GM19455 (cell line): ENCODE measurements around the gene SLC17A3.

Source experiments
- ATAC-seq: cut with Tn5 transposase; IDR thresholded peaks from one replicate; pipeline ENCODE4 v1.9.1; 2021; ENCODE audit not compliant: unreplicated experiment

Gene SLC17A3

DNA sequence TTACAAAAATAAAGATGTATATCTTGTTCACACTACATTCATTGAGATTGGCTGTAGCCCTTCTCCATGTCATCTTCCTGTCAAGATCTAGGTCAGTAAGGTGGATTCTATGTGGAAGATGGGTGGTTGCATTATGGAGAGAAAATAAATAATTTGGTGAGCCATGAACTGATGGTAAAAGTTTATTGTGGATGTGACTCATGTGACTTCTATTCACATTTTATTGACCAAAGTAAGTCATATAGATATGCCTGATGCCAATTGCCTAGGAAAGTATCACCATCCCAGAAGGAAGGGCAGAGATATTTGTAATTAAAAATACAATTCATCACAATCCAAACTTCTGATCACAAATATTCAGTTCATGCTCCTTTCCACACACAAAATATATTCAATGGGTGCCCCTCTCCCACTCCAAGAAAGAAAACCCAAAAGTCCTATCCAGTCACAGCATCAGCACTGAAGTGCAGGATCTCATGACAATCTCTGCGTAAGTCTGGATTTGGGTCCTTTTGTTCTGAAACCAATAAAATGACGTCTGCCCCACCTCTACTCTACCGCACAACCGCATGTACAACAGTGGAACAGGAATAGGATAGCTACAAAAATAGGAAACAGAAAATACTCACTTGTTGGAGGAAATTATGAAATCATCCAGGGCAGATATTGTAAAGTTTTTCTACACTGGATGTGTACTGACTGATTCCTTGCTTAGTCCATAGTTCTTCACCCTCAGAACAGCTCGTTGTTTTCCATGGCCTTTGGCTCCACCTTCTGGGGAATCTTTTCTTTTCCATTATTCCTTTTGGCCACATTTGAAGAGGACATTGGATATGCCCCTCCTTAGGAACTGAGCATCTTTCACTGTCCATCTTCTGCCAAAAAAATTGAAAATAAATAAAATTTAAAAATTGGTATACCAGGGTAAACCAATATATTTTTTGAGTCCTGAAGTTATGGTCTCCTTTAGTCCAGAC is 16.1 kb upstream of the SLC17A3 start:
- no peak for ATAC-seq

DNA sequence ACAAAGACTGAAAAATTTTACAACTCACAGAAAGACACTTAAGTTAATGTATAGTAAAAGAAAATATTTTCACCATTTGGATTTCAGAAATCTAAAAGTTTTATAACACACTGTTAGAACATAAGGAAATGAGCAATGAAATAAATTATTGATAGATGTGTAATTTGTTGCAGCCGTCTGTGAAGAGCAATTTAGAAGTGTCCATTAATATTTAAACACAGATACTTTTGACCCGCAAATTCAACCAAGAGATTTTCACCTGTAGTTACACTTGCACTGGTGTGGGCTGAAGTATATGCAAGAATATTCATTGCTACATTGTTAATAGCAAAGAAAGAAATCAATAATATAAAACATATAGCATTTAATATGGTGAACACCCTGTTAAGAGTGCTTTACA is 14.6 kb upstream of the SLC17A3 start:
- no peak for ATAC-seq

DNA sequence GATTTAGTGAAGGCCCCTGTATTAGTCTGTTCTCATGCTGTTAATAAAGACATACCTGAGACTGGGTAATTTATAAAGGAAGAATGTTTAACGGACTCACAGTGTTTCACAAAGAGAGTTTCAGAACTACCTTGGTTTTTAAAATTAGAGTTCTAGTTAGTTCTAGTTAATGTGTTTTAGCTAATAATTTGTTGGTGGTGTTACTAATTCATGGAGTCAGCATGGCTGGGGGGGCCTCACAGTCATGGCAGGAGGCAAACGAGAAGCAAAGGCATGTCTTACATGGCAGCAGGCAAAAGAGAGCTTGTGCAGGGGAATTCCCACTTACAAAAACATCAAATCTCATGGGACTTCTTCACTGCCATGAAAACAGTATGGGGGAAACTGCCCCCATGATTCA is 12.0 kb upstream of the SLC17A3 start:
- no peak for ATAC-seq

DNA sequence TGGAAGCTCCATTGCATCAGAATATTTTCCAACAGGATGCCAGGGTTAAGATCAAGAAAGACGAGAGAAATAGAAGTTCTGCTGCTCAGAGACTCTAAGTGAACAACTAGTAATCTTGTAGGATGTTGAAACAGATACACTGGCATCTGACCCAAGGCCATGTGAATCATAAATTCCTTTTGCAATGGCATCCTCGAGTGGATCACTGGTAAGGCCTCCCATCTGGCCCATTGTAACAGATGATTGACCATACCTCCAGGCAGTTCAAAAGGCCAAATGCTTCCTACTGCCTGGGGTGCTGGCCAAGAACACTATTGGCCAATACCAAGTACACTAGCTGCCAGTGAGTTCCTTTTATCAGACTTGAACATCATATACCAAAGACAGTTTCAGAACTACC is 9.9 kb upstream of the SLC17A3 start:
- no peak for ATAC-seq

DNA sequence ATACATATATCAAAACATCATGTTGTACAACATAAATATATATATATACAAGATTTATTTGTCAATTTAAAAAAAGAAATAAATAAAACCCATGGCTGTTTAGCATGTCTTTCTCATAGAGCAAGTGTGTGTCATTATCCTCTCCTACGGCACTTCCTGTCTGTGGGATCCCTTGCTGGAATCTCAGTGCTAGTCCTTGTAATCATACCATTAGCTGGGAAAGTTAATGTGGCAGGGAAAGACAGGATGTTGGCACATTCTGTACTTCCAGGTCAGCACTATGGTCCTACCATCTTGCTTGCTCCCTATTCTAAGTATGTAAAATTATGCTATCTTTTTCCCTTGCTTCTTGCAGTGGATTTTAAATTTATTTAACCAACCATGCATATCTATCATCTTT is 9.5 kb upstream of the SLC17A3 start:
- no peak for ATAC-seq

DNA sequence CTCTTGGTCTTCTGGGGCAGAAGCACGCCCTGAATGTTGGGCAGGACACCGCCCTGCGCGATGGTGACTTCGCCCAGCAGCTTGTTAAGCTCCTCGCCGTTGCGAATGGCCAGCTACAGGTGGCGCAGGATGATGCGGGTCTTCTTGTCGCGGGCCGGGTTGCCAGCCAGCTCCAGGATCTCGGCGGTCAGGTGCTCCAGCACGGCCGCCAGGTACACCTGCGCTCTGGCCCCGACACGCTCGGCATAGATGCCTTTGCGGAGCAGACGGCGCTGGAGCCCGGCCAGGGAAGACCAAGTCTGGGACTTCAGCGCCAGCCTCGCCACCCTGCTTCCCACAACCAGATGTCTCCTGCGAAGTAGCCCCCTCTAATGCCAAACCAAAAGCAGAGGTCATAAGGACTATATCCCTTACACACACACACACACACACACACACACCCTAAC is 8.0 kb upstream of the SLC17A3 start:
- ATAC-seq = no peak

DNA sequence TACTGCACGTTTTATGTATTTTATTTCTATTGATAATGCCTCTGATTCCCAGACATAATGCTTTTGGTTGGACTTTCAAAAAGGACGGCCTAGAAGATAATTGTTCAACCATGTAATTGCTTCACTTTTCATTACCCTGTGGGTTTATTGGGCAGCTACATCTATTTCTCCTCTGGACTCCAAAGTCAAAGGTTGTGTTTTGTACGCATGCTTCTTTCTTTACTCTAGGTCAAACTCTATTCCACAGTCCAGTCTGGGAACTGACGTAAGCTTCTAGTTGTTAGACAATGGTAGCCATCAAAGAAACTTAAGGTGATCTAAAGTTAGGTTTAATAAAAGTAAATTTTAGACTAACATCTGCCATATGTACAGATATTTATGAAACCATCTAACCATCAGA is 6.6 kb upstream of the SLC17A3 start:
- no peak for ATAC-seq

DNA sequence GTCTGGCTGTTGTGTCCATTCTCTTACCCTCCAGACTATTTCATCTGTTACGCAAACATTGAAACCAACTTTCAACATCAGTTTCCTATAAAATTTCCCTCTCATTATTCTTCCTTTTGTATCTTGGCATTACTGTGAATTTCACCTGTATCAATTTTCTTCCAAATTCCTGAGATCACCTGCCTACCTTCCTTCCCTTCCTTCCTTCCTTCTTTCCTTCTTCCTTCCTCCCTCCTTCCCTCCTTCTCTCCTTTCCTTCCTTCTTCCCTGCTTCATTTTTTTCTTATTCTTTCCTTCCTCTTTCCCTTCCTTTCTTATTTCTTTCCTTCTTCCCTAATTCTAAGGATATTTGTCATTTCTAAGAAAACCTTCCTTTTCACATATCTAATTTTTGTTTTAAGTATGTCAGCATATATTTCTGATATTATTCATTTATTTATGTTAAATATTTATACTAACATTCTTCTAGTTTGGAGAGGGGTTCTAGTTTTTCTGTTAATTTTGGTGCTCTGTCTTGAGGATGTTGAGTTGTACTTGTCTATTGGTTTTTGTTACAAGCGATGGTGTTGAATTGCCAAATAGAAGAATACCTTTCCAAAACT is 4.8 kb upstream of the SLC17A3 start:
- ATAC-seq = no peak

DNA sequence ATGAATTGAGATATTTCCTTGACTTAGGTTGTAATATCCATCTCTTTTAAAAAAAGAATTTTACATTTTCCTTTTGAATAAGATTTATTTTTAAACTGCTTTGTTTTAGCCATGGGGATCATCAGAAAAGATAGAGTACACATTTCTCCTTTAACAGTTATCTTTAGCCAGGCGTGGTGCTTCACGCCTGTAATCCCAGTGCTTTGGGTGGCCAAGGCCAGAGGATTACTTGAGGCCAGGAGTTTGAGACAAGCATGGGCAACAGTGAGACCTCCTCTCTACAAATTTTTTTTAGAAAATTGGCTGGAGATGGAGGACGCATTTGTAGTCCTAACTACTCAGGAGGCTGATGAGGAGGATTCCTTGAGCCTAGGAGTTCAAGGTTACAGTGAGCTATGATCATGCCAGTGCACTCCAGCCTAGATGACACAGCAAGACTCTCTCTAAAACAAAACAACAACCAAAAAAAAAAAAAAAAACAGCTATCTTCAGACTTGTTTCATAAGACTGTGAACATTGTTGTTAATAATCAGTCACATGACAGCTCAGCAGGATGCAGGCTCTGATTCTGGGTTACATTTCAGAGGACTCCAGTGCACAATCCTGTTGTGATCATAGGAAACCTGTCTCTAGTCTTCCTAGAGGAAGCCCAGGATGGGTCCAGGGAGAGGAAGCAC is 2.0 kb upstream of the SLC17A3 start:
- no peak for ATAC-seq

DNA sequence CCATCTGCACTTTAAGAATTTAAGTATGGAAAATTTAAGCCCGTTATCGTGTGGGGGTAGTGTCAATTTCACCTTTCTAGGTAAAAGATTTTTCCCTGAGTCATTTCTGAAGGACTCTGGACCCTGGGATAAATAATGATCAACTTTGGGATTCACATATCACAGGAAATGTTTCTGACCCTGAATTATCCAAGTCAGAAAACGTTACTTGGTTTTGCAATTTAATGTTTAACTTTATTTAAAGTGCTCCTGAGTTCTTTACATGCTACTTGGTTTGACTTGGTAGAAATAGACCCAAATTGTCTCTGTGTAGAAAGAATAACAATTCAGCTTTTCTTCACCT is 1.5 kb upstream of the SLC17A3 start:
- no peak for ATAC-seq

DNA sequence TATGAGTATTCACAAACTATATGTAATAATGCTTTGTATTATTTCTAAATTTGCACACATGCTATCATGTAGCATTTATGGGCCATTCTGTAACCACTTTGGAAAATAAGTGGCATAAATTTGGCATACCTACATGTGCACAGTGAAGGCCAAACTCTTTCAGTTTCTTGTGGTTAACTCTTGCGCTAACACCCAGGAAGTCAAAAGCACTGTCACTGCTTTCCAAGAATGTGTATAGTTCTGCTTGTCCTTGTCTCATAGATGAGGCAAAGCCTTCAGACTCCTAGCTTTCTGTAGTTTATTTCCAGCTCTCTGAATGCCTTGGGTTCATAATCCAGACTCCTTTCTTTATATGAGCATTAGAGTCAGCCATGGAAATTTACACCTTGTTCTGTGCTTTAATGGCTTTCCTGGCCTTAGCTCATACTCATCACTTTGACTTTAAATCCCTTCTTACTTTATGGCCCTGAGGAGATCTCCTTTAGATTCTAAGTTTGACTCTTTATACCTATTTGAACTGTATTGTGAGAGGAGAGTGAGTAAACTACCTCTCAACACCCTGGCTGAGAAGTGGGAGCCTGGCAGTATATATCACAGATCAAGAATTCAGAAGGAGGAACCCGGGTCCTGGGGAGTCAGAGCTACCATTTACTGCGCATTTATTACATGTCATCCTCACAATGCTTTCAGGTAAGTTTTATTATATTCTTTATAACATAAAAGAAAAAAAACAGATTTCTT is 949 bp upstream of the SLC17A3 start:
- no peak for ATAC-seq

DNA sequence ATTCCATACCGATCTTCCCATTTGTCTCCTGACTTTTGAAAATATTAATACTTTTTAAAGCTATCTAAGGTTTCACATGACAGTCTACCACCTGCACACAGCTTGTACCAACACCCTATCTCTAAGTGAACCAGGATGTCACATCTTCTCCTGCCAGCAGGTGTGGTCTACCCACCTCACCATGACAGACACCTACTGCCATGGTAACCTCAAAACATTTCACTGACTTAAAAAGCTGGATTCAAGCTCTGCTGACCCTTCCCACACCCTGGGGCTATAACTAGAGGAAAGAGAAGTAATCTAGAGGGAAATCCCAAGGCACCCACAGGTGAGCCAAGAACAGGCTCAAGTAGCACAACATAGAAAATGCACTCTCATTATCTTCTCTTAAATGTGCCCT is 1.2 kb downstream of the SLC17A3 start:
- ATAC-seq = no peak

DNA sequence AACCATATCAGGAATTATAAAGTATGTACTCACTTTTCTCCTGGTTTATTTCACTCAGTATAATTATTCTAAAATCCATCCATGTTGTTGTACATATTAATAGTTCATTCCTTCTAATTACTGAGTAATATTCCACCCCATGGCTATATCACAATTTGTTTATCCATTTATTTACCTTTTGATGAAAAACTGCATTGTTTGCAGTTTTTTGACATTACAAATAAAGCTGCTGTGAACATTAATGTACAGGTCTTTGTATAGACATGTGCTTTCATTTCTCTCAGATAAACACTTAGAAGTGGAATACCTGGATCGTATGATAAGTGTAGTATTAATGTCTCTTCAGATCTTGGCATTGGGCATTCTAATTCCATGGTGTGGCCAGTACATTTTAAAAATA is 4.2 kb downstream of the SLC17A3 start:
- ATAC-seq = no peak

DNA sequence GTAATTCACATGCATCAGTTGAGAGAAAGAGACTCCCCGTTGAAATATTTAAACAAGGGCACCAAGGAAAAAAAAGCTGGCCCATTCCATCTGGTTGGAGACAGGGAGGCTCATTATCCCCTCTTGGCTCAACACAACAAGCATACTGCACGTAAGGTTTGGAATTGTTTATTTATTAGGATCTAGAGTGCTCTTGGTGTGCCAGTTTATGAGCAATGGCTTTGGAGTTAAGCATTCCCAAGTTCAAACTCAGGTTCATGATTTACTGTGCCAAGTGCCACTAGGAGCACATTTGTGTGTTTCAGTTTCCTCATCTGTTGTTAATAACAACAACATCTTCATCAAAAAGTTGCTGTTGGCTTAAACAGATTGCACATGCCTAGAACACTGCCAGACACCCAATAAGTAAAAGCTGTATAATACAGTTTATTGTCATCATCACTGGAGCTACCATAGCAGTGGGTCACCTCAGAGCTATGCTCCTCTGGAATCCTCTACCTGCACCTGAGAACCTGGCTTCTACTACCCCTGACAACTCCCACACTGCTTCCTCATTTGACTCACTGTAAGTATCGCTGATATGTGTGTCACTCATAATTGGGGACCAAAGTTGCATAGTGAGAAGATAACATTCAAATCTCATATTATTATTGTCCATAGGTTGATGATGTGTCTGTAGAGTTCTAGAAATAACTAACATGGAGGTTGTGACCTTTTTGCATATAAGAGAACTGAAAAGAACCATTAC is 5.4 kb downstream of the SLC17A3 start:
- no peak for ATAC-seq

DNA sequence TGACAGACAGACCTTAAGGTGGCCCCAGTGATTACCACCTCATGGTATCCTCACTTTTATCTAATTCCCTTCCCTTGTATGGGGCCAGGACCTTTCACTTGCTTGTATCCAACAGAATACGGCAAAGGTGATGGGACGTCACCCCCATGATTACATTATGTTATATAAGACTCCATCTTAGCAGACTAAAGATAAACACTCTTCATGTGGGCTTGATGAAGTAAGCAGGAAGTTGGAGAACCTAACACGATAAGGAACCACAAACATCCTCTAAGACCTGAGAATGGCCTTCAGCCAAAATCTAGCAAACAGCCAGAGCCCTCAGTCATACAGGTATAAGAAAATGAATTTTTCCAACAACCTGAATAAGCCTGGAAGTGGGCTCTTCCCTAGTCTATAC is 8.0 kb downstream of the SLC17A3 start:
- ATAC-seq = no peak

DNA sequence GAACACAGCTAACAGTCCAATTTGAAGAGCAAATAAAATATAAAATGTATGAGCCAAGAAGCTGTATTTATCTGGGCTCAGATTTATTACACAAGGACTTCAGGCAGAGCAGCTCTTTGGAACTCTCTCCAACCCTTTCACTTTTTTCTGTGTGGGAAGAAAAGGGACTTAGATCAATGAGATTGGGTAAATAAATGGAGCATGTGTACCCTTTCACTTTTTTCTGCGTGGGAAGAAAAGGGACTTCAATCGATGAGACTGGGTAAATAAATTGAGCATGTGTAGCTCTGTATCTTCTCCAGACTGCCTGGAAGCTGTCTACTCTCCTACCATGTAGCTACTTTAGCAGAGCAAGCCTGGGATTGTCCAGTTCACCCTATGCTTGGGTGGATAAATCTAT is 10.7 kb downstream of the SLC17A3 start:
- no peak for ATAC-seq

DNA sequence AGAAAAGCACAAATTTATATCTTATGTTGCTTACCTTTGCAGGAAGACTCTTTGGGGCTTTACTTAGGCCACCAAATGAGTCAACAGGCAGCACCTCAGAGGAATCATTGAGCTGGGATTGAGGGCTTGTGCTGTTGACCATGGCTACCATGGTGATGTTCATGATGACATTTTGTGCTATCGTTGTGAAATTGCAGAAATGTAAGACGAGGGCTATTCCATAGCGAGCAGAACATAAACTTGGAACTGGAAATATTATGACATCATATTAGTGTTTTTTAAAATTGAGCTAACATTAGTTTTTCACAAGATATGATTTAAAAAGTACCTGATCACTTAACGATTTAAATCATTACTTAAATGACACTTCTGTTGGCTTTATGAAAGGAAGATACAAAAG is 11.8 kb downstream of the SLC17A3 start:
- no peak for ATAC-seq

DNA sequence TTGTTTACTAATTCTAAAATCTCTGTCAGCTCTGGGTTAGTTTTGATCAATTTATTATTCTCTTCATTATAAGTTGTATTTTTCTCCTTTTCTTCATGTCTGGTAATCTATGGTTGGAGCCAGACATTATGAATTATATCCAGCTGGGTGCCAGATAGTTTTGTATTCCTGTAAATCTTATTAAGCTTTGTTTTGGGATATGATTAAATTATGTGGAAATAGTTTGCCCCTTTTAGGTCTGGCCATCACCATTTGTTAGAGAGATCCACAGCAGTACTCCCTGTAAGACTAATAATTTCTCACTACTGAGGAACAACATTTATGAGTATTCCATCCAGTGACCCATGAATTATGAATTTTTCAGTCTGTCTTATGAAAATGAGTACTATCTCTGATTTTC is 21.3 kb downstream of the SLC17A3 start:
- ATAC-seq = no peak

DNA sequence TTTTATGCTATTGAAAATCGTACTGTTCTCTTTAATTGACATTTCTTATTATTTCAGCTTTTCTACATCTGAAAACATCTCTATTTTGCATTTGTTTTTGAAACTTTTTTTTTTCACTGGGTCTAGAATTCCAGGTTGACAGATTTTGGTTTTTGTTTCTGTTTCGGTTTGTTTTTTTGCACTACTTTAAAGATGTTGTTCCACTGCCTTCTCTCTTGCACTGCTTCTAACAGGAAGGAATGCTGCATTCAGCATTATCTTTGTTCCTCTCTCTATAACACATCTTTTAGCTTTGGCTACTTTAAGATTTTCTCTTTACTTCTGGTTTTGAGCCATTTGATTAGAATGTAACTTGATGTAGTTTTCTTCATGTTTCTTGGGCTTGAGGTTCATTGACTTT is 22.1 kb downstream of the SLC17A3 start:
- ATAC-seq = no peak

DNA sequence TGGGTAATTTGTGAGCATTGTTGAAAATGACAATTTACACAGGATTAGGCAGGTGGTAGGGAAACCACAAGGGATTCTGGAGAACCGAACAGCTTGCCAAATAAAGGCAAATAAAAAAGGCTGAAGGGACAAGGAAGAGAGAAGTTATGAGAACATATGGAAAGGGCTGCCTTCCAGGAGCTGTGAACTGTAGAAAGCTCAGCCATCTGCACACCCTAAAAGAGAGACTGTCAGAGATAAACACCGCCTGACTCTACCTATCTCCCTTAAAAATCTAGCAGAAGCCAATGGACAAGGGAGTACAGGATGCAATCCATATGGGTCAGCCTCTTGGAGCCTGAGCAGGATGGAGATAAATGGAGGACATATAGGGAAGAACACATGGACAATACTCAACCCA is 29.5 kb downstream of the SLC17A3 start:
- ATAC-seq = no peak

DNA sequence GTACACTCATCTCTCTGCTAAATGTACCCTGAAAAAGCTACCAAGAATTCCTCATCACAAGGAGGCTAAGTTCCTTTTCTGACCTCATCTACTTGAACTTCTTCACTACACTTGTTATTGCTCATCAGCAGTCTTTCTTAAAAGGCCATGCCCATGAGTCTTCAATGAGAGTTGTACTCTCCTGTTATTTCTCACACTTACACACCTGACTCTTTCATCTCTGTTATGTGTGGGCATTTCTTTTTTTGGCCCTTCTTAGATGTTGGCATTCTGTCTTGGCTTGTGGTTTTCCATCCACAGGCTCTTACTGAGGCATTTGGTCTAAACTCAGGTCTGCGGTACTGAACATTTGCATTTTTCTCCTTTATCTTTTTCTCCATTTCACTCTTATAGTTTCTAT is 31.5 kb downstream of the SLC17A3 start:
- ATAC-seq = no peak
